Endothelial cell of umbilical vein (primary cell): Measurements from ENCODE around the gene CLTCL1. TPM values are rescaled to one million over a fixed set of nuclear protein-coding genes. Genes with fewer than 3 reads are reported as not detected.

ENCODE experiments used
- BruUV-seq: library from RNA; stranded (reverse); fragments of 400-500 nt; replicated peaks from 2 replicates; lab custom pipeline; 2021; lab: Mats Ljungman, UMichigan
- CTCF ChIA-PET: fragments of 300-600, 350-600 bp; sonication (Branson Sonifier 250); formaldehyde crosslinking; loops from one replicate; lab custom pipeline; 2021; ENCODE audit warnings: antibody characterized with exemption, inconsistent platforms; lab: Charles Lee
- POLR2A ChIA-PET: fragments of 300-600, 350-600 bp; sonication (Branson Sonifier 250); formaldehyde crosslinking; loops from one replicate; lab custom pipeline; 2021; ENCODE audit warnings: antibody characterized with exemption, inconsistent platforms; lab: Charles Lee
- DNase-seq: peaks from one replicate; pipeline ENCODE4 v3.0.0-alpha.2; 2011; ENCODE audit warnings: low read depth, low spot score
- FAIRE-seq: peaks from 2 replicates; lab custom pipeline; 2011; peaks lifted over from hg19 to GRCh38; lab: Jason Lieb, UNC
- H2AFZ ChIP-seq: 2 replicates; pipeline ENCODE4 v1.6.0; 2012; ENCODE audit warnings: low read depth, low read length, control low read depth, inconsistent platforms
- H3K27ac ChIP-seq: 2 replicates; pipeline ENCODE4 v1.5.1; 2011; ENCODE audit warnings: low read depth, mild to moderate bottlenecking, control low read depth, low read length, moderate library complexity; ENCODE audit not compliant: insufficient read depth
- H3K27me3 ChIP-seq, 2 experiments: 2 replicates each; pipeline versions ENCODE4 v1.6.0 to v1.6.1; 2011; ENCODE audit warnings: low read length in 2 of 2, mixed read lengths in 1 of 2; ENCODE audit not compliant: control insufficient read depth in 2 of 2, insufficient read depth in 2 of 2
- H3K36me3 ChIP-seq, 2 experiments: 2 replicates in 1 of 2; 3 replicates in 1 of 2; pipeline ENCODE4 v1.5.1; 2011; ENCODE audit warnings: low read length in 2 of 2, mild to moderate bottlenecking in 1 of 2, moderate library complexity in 1 of 2; ENCODE audit not compliant: control insufficient read depth in 2 of 2, insufficient read depth in 2 of 2; ENCODE audit errors: extremely low read depth in 1 of 2
- H3K4me1 ChIP-seq: 3 replicates; pipeline ENCODE4 v1.5.1; 2011; ENCODE audit warnings: mild to moderate bottlenecking, low read length; ENCODE audit not compliant: control insufficient read depth, insufficient read depth; ENCODE audit errors: extremely low read depth
- H3K4me2 ChIP-seq: 2 replicates; pipeline ENCODE4 v1.6.1; 2011; ENCODE audit warnings: low read length, control low read depth, mixed read lengths; ENCODE audit not compliant: insufficient read depth
- H3K4me3 ChIP-seq, 3 experiments: fragments of 200-600 bp in 1 of 3; sonication (generic), shearing (Covaris generic) in 1 of 3; replicated peaks in 1 of 3; 2 replicates each; pipeline ENCODE4 v1.5.1; 2011 to 2016; ENCODE audit warnings: control low read depth in 3 of 3, low read length in 3 of 3, mild to moderate bottlenecking in 2 of 3, inconsistent platforms in 1 of 3, low read depth in 1 of 3, moderate library complexity in 1 of 3; ENCODE audit not compliant: insufficient read depth in 1 of 3
- H3K79me2 ChIP-seq: 2 replicates; pipeline ENCODE4 v1.6.0; 2012; ENCODE audit warnings: low read length, inconsistent platforms; ENCODE audit not compliant: control insufficient read depth, insufficient read depth
- H3K9ac ChIP-seq: replicated peaks from 2 replicates; pipeline ENCODE3; 2011; ENCODE audit warnings: low read length, control low read depth; ENCODE audit not compliant: insufficient read depth; ENCODE audit errors: extremely low read depth
- H3K9me1 ChIP-seq: replicated peaks from 3 replicates; pipeline ENCODE4 v1.6.0; 2011; ENCODE audit warnings: mild to moderate bottlenecking, low read length; ENCODE audit not compliant: control insufficient read depth, insufficient read depth; ENCODE audit errors: extremely low read depth
- H3K9me3 ChIP-seq: replicated peaks from 2 replicates; pipeline ENCODE4 v1.5.1; 2012; ENCODE audit warnings: low read length, inconsistent platforms; ENCODE audit not compliant: control insufficient read depth, insufficient read depth
- H4K20me1 ChIP-seq: replicated peaks from 2 replicates; pipeline ENCODE3; 2011; ENCODE audit warnings: mild to moderate bottlenecking, low read length; ENCODE audit not compliant: control insufficient read depth, insufficient read depth; ENCODE audit errors: extremely low read depth
- EZH2 ChIP-seq: IDR thresholded peaks from 2 replicates; pipeline ENCODE4 v1.6.1; 2012; ENCODE audit warnings: borderline replicate concordance, low read depth, mild to moderate bottlenecking, moderate library complexity, low read length, inconsistent platforms; ENCODE audit not compliant: severe bottlenecking
- FOS ChIP-seq: IDR thresholded peaks from 2 replicates; pipeline ENCODE4 v1.6.1; 2011; ENCODE audit warnings: mild to moderate bottlenecking, low read length, moderate library complexity, borderline replicate concordance; ENCODE audit not compliant: insufficient read depth
- GATA2 ChIP-seq: IDR thresholded peaks from 2 replicates; pipeline ENCODE4 v1.7.0; 2011; ENCODE audit warnings: low read depth, mild to moderate bottlenecking, moderate library complexity, mixed read lengths, low read length; ENCODE audit not compliant: insufficient read length, insufficient read depth
- JUN ChIP-seq: IDR thresholded peaks from 2 replicates; pipeline ENCODE4 v1.6.1; 2011; ENCODE audit warnings: borderline replicate concordance, low read depth; ENCODE audit not compliant: insufficient read length, insufficient read depth
- MYC ChIP-seq: IDR thresholded peaks from one replicate; pipeline ENCODE4 v1.6.1; 2011; ENCODE audit warnings: mild to moderate bottlenecking, low read depth, low read length
- POLR2A ChIP-seq: IDR thresholded peaks from 2 replicates; pipeline ENCODE4 v1.6.1; 2012; ENCODE audit warnings: low read depth, mild to moderate bottlenecking, control low read depth, low read length
- POLR2AphosphoS5 ChIP-seq: IDR thresholded peaks from 2 replicates; pipeline ENCODE4 v1.6.1; 2012; ENCODE audit warnings: low read depth, mild to moderate bottlenecking, control low read depth, low read length, moderate library complexity; ENCODE audit not compliant: insufficient read depth
- dilution Hi-C: fragments of 300-500 bp; cut with MboI; formaldehyde crosslinking; loops from one replicate; pipeline ENCODE4 v1.15.0; 2019; ENCODE audit warnings: low sequenced_read_pairs; ENCODE audit not compliant: extremely low pct_ligation_motif_present
- intact Hi-C: fragments of 100-400 bp; cut with micrococcal nuclease; formaldehyde crosslinking; loops from one replicate; pipeline ENCODE4 v1.10.0; 2022
- polyA plus RNA-seq, 4 experiments: library from polyadenylated mRNA; depleted of rRNA in 3 of 4; stranded (reverse) in 3 of 4; unstranded in 1 of 4; fragments of >200 nt; gene quantifications; 2 replicates each; pipeline versions ENCODE4 v1.2.1 to v1.2.3, GENCODE V29; 2011 to 2012; ENCODE audit warnings: missing spikeins in 1 of 4
- total RNA-seq: library from RNA; stranded (reverse); gene quantifications from 2 replicates; pipeline ENCODE4 v1.2.3, GENCODE V29; 2021
- TF ChIP-seq, protein P1 (sequence below), 2 donors: IDR thresholded peaks; 1 replicate in 1 of 2; 2 replicates in 1 of 2; pipeline ENCODE4 v1.5.1; 2011; ENCODE audit warnings: low read length in 2 of 2, mild to moderate bottlenecking in 2 of 2, moderate library complexity in 2 of 2, control low read depth in 1 of 2, inconsistent platforms in 1 of 2, low read depth in 1 of 2; ENCODE audit not compliant: insufficient read depth in 1 of 2; ENCODE audit errors: extremely low read depth in 1 of 2
- TF ChIP-seq, protein P2 (sequence below): IDR thresholded peaks from 2 replicates; pipeline ENCODE4 v1.6.1; 2011; ENCODE audit not compliant: insufficient read depth, insufficient read length

The CLTCL1 gene
- total and polyA plus RNA-seq, 2 donors (not counting 3 experiments of a cell fraction or from before 2014, with no cell fraction given) = 5.0 to 6.2 TPM

DNA sequence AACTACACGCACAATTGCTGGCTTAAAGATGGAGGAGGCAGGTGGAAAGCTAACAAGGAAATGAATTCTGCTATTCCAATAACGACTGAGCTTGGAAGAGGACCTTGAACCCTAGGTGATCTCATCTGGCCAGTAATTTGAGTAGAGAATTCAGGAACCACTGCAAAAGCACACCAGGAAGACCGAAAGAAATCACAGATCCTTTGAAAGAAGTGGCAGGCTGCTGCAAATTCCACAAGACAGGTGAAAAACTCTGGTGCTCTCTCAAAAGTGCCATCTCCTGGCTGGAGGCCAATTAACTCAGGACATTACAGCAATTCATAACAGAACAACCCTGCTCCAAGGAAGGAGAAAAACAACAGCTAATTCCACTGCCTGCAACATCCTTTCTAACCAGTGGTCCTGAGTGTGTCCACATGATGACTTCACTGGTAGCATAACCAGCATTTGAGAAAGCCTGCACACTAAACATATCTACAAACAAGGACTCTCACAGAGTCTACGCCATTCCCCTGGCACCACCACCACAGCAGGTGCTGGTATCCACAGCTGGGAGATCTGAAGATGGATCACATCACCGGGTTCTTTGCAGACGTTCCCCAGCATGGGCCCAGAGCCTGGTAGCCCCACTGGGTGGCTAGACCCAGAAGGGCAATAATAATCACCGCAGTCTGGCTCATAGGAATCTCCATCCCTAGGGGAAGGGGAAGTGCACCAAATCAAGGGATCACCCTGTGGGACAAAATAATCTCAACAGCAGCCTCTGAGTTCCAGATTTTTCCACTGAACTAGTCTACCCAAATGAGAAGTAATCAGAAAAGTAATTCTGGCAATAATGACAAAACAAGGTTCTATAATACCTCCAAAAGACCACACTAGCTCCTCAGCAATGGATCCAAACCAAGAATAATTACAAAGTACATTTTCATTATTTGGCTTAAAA lies 44.9 kb upstream of the CLTCL1 start:
- POLR2A ChIA-PET = no interaction called here
- peak; percentile 38 for FAIRE-seq

DNA sequence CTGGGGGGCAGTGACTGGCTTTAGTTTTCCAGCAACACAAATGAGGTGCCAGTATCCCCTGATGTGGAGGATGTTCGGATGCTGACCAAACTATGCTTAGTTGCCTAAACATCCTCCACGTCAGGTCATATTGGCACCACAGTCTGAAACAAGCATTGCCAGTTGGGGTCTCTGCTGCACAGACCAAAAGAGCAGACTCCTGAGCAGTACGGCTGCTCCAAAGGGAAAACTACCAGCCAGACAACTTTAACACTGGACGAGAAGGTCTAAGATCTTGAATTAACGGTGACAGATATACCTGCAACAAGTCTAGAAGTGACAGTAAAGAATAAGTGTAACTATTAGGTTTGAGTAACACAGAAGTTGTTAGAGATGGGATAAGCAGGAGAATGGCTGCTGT lies 40.5 kb upstream of the CLTCL1 start:
- Histone ChIP-seq H3K9me3 (no peaks in the 10 kb centered on the region), H3K27ac (no peak overlapping the region), H3K4me3 (no peak overlapping the region), H3K4me2 (no peak overlapping the region), H4K20me1 (no peaks in the 10 kb centered on the region), H3K36me3 (peaks cover 9 to 20% of the 10 kb centered on the region in 2 experiments), H3K27me3 (no peaks in the 10 kb centered on the region), H3K9me1 (no peaks in the 10 kb centered on the region), H3K4me1 (no peaks in the 10 kb centered on the region), H2AFZ (no peak overlapping the region), H3K9ac (no peak overlapping the region), H3K79me2 (no peaks in the 10 kb centered on the region)
- no TSS peak for BruUV-seq
- dilution Hi-C loops (no loop called here), intact Hi-C loops (no loop called here)
- TF ChIP-seq EZH2 (no peak), JUN (no peak), MYC (no peak), FOS (no peak), POLR2AphosphoS5 (no peak), GATA2 (no peak), POLR2A (no peak)
- TF ChIP-seq, protein P1, sequence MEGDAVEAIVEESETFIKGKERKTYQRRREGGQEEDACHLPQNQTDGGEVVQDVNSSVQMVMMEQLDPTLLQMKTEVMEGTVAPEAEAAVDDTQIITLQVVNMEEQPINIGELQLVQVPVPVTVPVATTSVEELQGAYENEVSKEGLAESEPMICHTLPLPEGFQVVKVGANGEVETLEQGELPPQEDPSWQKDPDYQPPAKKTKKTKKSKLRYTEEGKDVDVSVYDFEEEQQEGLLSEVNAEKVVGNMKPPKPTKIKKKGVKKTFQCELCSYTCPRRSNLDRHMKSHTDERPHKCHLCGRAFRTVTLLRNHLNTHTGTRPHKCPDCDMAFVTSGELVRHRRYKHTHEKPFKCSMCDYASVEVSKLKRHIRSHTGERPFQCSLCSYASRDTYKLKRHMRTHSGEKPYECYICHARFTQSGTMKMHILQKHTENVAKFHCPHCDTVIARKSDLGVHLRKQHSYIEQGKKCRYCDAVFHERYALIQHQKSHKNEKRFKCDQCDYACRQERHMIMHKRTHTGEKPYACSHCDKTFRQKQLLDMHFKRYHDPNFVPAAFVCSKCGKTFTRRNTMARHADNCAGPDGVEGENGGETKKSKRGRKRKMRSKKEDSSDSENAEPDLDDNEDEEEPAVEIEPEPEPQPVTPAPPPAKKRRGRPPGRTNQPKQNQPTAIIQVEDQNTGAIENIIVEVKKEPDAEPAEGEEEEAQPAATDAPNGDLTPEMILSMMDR (IDR thresholded peaks at IDR 0.05; ENCODE audit: extremely low read depth in 1 of 2, insufficient read depth in 1 of 2, low read depth in 1 of 2, low read length in 2 of 2) = no peak
- TF ChIP-seq, protein P2, sequence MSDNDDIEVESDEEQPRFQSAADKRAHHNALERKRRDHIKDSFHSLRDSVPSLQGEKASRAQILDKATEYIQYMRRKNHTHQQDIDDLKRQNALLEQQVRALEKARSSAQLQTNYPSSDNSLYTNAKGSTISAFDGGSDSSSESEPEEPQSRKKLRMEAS = no peak
- ChIA-PET POLR2A (no interaction called here), CTCF (no interaction called here)
- FAIRE-seq = no peak
- no peak for DNase-seq

More for the DNA sequence above, 44.9 kb upstream of the CLTCL1 start:
- Histone ChIP-seq H3K4me2 (no peak overlapping the region), H2AFZ (no peak overlapping the region), H3K27ac (no peak overlapping the region), H3K9me3 (no peaks in the 10 kb centered on the region), H3K9me1 (no peaks in the 10 kb centered on the region), H3K36me3 (peaks cover 10% of the 10 kb centered on the region in 2 experiments), H3K79me2 (no peaks in the 10 kb centered on the region), H3K4me3 (no peak overlapping the region), H3K27me3 (no peaks in the 10 kb centered on the region), H3K4me1 (no peaks in the 10 kb centered on the region), H4K20me1 (no peaks in the 10 kb centered on the region), H3K9ac (no peak overlapping the region)
- BruUV-seq = no TSS peak
- no peak for TF ChIP-seq FOS
- intact Hi-C loops = no loop called here
- dilution Hi-C loops = no loop called here
- DNase-seq = no peak
- CTCF ChIA-PET = no interaction called here
